ENCODE results near the gene FGF2.
A peak's percentile ranks its signal among the peaks of the same experiment; 100 is the strongest.
"Not testable (repeated sequence)": the region's sequence is repeated elsewhere in the genome, so short reads cannot be mapped to it uniquely, and the experiment has no call there.

Gene FGF2

DNA sequence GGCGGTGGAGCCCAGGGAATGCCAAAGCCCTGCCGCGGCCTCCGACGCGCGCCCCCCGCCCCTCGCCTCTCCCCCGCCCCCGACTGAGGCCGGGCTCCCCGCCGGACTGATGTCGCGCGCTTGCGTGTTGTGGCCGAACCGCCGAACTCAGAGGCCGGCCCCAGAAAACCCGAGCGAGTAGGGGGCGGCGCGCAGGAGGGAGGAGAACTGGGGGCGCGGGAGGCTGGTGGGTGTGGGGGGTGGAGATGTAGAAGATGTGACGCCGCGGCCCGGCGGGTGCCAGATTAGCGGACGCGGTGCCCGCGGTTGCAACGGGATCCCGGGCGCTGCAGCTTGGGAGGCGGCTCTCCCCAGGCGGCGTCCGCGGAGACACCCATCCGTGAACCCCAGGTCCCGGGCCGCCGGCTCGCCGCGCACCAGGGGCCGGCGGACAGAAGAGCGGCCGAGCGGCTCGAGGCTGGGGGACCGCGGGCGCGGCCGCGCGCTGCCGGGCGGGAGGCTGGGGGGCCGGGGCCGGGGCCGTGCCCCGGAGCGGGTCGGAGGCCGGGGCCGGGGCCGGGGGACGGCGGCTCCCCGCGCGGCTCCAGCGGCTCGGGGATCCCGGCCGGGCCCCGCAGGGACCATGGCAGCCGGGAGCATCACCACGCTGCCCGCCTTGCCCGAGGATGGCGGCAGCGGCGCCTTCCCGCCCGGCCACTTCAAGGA lies at the start of gene FGF2:
Gene FGF2, plus strand, starts transcription at position 279 of the 705 bp plus-strand sequence. Its CDS starts 344 bp downstream, at position 623.
- DNase-seq = peak; percentile 28

DNA sequence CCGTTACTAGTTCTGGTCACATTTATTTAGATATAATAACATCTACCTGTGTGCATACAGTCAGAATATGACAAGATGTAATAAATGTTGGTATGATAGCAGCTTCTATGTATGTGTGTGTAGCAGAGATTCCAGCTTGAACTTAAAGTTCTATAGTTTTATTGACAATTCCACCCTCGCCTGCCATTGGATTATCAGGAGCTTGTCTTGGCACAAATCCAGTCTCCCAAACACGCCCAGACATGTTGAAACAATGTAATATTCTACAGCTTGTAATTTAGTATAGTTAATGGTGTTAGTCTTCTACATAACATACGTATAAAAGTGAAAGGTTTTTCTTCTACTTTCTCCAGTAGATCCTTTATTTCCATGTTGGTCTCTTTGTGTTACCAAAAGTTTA lies 49.7 kb upstream of the FGF2 start:
- DNase-seq = no peak

DNA sequence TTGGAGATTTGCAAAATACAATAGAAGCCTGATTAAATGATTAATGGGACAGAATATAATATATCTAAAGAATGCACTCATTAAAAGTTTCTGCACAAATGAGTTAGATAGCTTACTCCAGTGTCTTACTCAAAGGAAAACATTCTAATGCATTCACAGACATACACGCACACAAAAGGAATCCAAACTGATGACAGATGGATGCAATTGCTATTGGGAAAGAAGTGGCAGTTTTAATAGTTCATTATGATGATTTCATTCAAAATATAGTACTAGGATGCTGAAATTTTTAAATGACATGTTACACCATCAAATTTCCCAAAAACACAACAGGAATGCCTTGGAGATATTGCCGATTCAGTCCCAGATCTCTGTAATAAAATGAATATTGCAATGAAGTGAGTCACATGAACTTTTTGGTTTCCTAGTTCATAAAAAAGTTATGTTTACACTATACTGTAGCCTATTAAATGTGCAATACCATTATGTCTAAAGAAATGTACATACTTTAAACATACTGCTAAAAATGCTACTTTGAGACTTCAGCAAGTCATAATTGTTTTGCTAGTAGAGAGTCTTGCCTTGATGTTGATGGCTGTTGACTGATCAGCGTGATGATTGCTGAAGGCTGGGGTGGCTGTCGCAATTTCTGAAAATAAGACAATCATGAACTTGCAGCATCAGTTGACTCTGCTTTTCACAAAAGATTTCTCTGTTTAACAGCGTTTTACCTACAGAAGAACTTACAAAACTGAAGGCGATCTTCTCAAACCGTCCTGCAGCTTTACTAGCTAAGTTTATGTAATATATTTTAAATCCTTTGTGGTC lies 48.6 kb upstream of the FGF2 start:
- DNase-seq = peak; percentile 71

DNA sequence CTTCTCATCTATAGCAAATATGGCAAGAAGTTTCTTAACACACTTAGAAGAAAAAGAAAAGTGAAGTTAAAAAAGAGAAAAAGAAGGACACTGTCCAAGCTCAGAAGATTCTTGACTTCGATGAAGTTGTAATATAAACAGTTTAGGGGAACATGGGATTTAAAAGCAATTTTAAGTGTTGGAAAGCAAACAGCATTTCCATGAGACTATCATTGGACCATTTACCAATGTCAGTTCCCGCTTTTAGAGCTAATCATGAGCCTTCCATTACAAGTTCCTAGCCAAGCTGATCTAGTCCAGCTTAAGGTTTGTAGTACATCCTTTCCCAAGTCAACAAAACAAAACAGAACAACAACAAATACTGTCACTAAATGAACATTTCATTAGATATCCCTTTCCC lies 45.1 kb upstream of the FGF2 start:
- no peak for DNase-seq

DNA sequence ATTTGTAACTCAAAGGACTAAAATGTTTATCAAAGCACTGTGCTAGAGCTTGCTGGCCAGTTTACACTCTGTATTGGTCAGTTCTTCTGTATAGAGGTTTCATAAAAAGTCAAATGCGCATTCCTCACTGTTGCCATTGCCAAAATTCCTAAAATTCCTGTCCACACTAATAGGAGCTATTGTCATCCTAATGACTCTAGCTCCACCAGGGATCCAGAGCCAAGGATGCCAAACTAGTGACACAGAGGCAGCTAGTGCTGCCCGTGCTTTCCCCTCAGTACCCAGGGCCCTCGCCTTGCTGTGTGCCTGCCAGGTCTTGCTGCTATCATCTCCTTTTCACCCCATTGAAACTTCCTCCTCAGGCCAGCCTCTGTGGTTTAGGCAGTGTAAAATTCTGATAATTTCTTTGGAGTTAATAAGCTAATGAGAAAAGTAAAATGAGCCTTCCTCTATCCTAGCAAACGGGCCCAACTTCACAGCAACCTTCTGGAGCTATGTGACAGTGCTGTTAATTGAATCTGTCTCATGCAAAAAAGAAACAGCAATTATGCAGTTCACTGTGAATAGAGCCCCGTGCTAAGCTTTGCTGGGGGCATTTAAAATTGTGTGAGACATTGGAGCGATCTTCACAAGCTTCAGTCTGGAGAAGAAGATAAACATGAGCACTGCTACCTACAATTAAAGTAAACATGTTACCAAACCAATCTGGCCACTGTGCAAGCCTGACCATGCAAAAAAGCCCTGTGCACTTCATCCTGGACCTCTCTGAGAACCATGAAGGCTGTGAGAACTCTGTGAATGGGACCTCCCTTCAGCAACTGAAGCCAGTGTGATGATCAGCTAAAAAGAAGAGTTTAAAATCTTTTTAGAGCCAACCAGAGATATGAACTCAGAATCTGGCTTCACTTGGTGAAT lies 43.1 kb upstream of the FGF2 start:
- DNase-seq = peak; percentile 82

DNA sequence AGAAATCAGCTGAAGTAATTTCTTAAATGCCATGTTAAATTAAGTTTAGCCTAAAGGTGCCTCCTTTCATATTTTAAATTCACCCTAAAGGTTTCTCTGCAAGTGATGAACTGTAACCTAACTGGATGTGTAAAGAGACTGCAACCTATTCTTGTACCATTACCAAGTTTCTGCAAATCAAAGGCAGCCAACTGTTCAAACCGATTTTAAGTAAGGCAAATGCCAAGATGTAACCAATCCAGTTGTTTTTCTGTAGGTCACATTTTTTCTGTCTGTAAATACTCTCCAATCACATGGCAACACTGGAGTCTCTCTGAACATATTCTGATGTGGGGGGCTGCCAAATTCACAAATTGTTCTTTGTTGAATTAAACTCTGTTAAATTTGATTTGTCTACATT lies 42.4 kb upstream of the FGF2 start:
- DNase-seq = no peak

DNA sequence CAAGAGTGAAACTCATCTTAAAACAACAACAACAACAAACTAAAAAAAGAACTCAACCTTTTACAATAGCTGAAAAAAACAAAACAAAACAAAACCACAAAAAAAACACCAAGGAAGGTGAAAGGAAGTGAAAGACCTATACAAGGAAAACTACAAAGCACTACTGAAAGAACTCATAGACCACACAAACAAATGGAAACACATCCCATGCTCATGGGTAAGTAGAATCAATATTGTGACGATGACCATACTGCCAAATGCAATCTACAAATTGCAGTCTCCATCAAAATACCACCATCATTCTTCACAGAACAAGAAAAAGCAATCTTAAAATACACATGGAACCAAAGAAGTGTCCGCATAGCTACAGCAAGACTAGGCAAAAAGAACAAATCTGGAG lies 41.5 kb upstream of the FGF2 start:
- no peak for DNase-seq

DNA sequence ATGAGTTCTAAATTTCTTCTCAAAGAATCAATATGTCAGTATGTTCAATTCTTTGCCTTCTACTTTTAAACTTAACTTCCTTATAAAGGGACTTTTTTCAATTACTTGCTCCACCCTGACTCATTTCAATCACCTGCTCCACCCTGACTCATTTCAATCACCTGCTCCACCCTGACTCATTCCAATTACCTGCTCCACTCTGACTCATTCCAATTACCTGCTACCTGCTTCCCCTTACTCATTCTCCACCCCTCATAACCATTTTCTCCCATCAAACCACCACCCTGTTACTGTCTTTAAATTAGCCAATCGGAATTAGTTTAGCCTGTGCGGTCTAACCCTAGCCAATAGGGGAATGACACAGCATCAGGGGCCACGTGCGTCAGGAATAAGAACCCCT lies 40.3 kb upstream of the FGF2 start:
- not testable (repeated sequence) for DNase-seq

DNA sequence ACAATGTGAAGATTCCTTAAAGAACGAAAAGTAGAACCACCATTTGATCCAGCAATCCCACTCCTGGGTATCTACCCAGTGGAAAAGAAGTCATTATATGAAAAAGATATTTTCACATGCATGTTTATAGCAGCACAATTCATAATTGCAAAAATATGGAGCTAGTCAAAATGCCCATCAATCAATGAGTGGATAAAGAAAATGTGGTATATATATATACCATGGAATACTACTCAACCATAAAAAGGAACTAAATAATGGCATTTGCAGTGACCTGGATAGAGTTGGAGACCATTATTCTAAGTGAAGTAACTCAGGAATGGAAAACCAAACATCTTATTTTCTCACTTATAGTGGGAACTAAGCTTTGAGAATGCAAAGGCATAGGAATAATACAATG lies 39.7 kb upstream of the FGF2 start:
- DNase-seq = not testable (repeated sequence)

DNA sequence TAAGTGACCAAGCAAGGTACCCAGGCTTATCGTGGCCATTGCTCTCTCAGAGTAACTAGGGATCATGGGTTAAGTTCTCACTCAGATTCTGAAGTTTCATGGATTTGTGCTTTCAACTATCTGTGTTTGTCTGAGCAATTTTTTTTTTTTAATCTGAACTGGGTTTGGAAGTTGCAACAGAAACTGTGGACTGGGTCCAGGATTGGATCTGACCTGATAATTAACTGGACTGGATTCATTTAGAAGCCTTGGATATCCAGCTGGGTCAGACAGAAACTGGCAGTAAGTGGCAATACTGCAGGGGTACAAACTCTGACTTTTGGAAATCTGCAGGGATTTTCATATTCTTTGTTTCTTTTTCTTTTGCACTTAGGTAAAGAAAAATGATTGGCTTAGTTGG lies 38.7 kb upstream of the FGF2 start:
- no peak for DNase-seq

DNA sequence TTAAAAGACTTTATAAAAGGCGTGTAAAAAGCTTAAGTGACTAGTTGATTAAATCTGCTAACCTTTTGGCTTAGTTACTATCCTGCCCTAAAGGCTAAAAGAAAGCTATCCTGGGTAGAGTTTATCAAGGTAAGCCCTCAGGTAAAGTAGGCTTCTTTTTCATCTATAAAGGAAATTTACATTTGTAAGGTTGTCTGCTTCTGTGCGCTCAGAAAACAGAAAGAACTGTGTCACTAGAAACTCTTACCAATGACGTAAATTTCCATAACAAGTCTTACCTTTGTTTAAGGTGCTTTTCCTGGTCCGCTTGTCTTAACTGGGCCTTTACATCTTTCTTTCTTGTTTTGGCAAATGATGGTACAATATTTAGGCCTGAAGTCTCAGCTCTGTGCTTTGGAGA lies 37.7 kb upstream of the FGF2 start:
- no peak for DNase-seq

DNA sequence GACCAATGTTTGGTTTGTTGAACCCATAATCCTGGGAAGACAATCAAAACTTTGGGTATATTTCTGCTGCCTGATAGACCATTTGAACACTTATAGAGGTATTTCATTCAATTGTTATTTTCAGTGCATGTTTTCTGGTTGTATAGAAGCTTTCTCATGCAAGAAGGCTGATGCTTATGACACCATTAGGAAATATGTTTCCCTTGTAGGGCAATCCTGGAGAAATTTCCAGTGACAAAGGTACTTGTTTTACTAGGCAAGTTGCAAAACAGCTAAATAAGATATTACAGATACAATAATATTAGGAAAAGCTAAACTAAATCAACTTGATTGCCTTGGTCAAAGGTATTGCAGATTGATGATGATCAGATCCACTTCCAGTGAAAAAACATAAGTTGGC lies 32.8 kb upstream of the FGF2 start:
- no peak for DNase-seq

DNA sequence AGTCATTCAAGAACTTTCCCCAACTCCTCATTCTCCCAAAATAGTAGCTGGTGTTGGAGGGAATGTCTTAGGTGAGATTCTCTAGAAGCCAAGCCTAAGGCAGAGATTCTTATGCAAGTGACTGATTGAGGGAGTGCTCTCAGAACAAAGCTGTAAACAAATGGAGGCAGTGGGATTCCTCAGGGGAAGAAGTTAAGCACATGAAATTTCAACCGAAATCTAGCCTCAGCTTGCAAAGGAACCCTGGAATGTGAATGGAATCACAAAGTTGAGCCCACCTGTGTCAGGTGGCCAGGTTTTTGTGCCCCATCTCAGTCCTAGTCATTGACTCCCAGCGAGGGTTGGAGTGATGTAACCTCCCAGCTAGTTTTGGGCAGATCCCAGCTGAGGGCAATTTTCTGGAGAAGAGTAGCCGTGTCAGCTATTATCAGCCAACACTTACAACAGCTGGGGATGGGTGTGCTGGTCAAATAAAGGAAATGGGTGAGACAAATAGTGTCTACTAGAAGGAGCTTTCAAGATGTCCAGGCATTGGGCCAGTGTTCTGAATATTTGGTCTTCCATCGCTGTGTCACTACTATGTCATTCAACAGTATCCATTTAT lies 29.7 kb upstream of the FGF2 start:
- DNase-seq = no peak

DNA sequence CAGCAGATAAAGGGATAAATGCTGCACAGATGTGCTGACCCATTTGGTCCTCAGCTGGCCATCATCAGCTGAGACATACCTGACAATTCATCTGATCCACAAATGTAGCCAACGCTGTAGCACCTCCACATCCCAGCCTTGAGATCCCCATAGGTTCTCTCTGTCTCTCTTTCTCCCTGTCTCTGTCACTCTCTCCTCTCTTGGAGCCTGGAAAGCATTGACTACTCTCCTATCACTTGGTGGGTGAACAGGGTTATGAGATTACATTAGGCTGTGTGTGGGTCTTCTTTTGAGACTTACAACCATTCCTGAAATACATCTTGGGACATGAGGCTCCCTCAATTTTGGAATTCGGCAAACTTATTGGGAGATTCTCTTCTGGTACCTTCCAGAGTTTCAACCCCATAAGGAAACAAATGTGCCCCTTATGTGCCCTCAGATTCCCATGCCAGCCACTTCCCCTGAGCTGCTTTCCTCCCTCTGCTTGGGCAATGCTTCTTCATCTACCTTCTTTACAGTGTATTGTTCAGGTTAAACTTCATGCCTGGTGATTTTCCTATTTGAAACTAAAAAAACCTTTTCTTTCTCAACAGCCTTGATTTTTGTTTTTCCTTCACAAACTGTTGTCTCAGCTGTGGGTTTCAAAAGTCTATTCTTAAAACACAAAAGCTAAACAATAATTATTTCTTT lies 29.1 kb upstream of the FGF2 start:
- DNase-seq = no peak

DNA sequence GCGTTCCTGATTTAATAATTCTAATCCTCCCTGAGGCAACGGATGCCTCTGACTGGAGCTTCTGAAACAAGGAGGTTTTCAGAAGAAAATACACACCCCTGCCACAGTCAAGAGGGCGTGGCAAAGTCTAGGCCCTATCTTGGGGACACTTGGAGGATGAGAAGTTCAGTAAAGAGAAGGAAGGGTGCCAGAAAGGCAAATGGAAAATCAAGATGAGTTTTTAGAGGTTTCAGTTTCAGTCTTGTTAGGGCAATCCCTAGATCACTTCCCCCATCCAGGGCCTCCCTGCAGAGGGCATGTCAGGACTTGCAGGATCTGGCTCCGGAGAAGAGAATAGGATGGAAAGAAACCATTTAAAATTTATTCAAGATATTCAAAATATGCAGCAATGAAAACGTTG lies 28.5 kb upstream of the FGF2 start:
- DNase-seq = peak; percentile 65

DNA sequence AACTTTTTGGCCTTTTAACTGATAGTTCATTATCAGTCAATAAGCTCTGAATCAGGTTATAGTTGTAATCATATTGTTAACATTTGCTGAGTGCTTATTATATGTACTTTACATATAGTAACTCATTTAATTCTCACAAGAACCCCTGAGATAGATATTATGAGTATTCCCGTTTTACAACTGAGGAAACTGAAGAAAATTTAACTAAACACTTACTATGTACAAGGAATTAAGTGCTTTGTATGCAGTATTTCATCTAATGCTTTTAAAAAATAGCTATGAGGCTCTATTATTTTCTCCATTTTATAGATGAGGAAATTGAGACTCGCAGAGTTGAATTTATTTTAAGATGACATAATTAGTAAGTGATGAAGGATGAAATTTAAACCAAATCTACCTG lies 27.7 kb upstream of the FGF2 start:
- DNase-seq = no peak

DNA sequence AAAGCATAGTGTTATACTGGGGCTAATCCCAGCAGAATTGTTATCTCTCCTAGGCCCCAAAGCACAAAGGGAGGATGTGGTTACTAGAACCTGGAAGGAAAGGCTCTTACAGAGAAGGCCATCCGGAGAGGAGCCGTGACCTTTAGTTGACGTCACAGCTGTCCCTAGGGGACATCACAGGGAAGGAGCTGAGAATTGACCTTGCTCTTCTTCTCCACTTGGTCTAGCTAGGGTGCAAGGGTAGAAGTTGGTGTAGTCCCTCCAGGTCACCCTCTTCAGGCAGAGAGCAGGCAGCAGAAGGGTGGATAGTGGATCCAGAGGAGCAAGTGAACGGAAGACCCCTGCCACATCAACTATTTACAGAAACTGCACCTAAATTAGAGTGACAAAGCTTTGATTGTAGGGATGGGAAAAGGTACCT lies 22.8 kb upstream of the FGF2 start:
- DNase-seq = no peak

DNA sequence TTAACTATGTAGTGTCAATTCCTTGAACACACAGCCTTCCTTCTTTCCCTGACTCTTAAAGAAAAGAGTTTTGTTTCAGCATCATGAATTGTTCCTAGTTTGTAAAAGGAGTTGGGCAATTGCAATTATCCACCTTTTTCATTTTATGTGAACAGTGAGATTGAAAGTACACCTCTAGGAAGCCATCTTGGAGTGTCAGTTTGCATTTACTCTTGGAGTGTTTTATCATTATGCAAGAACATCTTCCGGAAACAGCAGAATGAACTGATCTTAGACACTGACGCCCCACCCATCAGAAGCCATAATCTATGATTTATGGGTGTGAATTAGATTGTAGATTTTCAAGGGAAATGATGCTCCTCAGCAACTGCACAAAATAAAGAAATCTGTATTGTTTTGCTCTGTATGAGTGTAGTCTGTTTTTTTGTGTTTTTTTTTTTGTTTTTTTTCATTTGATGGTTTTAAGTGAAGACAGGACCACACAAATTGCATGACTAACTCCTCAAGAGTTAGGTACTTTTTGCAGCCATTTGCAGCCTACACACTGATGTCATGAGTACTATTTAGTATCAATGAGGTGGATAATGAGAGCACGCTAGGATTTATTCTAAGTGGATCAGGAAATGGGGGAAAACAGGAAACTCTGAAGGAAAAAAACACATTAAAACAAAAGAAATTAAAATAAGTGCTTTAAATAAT lies 19.5 kb upstream of the FGF2 start:
- DNase-seq = peak; percentile 42

DNA sequence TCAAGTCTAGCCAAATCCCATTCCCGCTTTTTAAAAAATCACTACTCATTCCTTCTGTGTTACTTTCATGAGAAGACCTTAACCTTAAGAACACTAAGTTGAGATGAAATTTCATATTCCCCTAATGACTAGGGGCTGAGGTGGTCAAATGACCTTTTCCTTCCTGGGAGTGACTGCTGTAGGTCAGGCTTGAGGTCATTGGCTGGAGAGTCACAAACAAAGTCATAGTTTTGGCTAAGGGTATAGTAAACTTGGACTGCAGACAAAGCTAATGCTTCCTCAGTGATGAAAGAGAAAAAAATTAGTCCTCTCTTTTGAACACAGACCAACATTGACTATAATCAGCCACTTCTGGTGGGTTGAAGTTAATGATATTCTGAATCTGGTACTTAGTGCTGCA lies 16.0 kb upstream of the FGF2 start:
- peak; percentile 21 for DNase-seq

DNA sequence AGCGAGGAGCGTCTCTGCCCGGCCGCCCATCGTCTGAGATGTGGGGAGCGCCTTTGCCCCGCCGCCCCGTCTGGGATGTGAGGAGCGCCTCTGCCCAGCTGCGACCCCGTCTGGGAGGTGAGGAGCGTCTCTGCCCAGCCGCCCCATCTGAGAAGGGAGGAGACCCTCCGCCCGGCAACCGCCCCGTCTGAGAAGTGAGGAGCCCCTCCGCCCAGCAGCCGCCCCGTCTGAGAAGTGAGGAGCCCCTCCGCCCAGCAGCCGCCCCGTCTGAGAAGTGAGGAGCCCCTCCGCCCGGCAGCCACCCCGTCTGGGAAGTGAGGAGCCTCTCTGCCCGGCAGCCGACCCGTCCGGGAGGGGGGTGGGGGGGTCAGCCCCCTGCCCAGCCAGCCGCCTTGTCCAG lies 14.8 kb upstream of the FGF2 start:
- not testable (repeated sequence) for DNase-seq

DNA sequence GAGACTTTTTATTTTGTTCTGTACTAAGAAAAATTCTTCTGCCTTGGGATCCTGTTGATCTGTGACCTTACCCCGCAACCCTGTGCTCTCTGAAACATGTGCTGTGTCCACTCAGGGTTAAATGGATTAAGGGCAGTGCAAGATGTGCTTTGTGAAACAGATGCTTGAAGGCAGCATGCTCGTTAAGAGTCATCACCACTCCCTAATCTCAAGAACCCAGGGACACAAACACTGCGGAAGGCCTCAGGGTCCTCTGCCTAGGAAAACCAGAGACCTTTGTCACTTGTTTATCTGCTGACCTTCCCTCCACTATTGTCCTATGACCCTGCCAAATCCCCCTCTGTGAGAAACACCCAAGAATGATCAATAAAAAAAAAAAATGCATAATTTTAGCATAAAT lies 13.8 kb upstream of the FGF2 start:
- not testable (repeated sequence) for DNase-seq

DNA sequence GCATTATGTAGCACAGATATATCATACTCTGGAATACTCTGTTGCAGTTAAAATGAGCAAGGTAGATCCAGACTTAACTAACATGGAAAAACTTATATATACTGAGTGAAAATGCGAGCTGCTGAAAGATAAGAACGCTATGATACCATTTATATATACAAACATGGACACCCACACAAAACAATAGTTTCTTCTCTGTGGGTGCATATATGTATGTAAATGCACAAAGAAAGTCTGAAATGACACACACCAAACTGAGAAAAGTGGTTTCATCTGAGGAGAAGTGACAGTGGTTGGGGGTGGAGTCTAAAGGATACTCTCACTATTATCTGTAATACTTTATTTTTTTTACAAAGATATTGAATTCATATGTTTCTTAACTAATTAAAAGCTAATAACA lies 12.2 kb upstream of the FGF2 start:
- DNase-seq = no peak
